Measurements from ENCODE around the gene A1BG. TPM values are rescaled to one million over a fixed set of nuclear protein-coding genes. Genes with fewer than 3 reads are reported as not detected.

The A1BG gene
- total and polyA plus RNA-seq, 2 of the 13 experiments (the other 11 are each of a cell fraction or from before 2014, with no cell fraction given) = 14.7 to 41.4 TPM

DNA sequence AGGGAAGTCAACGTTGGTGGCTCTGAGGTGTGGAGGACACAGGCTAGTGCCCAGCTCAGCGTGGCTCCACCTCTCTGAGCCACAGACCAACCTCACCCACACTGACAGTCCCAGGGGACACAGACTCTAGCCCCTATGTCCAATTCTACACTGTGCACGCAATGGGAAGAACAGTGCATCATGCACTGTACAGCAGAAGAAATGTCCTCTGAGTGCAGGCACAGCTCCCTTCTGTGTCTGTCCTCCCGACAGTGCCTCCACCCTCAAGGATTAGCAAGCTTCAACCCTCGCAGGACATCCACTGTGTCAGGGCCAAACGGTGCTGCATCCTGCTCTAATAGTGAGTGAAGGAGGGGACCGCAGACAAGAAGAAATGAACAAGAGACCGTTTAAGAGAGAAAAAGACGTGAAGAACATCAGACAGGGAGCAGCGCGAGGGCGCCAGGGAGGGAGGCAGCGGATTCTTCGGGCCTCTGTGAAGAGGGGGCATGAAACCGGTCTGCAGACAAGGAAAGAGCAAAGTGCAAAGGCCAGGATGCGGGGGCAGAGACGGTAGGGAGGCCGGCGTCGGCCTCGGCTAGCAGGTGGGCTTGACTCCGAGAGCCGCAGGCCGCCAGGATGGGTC, 26.9 kb upstream of the A1BG start (continued):
- TF ChIP-seq, protein P1, sequence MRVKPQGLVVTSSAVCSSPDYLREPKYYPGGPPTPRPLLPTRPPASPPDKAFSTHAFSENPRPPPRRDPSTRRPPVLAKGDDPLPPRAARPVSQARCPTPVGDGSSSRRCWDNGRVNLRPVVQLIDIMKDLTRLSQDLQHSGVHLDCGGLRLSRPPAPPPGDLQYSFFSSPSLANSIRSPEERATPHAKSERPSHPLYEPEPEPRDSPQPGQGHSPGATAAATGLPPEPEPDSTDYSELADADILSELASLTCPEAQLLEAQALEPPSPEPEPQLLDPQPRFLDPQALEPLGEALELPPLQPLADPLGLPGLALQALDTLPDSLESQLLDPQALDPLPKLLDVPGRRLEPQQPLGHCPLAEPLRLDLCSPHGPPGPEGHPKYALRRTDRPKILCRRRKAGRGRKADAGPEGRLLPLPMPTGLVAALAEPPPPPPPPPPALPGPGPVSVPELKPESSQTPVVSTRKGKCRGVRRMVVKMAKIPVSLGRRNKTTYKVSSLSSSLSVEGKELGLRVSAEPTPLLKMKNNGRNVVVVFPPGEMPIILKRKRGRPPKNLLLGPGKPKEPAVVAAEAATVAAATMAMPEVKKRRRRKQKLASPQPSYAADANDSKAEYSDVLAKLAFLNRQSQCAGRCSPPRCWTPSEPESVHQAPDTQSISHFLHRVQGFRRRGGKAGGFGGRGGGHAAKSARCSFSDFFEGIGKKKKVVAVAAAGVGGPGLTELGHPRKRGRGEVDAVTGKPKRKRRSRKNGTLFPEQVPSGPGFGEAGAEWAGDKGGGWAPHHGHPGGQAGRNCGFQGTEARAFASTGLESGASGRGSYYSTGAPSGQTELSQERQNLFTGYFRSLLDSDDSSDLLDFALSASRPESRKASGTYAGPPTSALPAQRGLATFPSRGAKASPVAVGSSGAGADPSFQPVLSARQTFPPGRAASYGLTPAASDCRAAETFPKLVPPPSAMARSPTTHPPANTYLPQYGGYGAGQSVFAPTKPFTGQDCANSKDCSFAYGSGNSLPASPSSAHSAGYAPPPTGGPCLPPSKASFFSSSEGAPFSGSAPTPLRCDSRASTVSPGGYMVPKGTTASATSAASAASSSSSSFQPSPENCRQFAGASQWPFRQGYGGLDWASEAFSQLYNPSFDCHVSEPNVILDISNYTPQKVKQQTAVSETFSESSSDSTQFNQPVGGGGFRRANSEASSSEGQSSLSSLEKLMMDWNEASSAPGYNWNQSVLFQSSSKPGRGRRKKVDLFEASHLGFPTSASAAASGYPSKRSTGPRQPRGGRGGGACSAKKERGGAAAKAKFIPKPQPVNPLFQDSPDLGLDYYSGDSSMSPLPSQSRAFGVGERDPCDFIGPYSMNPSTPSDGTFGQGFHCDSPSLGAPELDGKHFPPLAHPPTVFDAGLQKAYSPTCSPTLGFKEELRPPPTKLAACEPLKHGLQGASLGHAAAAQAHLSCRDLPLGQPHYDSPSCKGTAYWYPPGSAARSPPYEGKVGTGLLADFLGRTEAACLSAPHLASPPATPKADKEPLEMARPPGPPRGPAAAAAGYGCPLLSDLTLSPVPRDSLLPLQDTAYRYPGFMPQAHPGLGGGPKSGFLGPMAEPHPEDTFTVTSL (CRISPR knock-in tag; IDR thresholded peaks at IDR 0.05; ENCODE audit: borderline replicate concordance) = no peak
- no peak for TF ChIP-seq ZNF841 (CRISPR knock-in tag; IDR thresholded peaks at IDR 0.05; ENCODE audit: borderline replicate concordance)
- no peak for TF ChIP-seq CBX2 (IDR thresholded peaks at IDR 0.05; ENCODE audit: low read depth, low read length)
- TF ChIP-seq CBX2 (CRISPR knock-in tag; IDR thresholded peaks at IDR 0.05; ENCODE audit: low read depth) = no peak
- no peak for TF ChIP-seq RARG (CRISPR knock-in tag; IDR thresholded peaks at IDR 0.05; ENCODE audit: low read depth)
- no peak for TF ChIP-seq ZSCAN31 (CRISPR knock-in tag; IDR thresholded peaks at IDR 0.05; ENCODE audit: low read depth)
- no peak for TF ChIP-seq NFKB2 (CRISPR knock-in tag; IDR thresholded peaks at IDR 0.05; ENCODE audit: borderline replicate concordance)
- TF ChIP-seq, protein P2, sequence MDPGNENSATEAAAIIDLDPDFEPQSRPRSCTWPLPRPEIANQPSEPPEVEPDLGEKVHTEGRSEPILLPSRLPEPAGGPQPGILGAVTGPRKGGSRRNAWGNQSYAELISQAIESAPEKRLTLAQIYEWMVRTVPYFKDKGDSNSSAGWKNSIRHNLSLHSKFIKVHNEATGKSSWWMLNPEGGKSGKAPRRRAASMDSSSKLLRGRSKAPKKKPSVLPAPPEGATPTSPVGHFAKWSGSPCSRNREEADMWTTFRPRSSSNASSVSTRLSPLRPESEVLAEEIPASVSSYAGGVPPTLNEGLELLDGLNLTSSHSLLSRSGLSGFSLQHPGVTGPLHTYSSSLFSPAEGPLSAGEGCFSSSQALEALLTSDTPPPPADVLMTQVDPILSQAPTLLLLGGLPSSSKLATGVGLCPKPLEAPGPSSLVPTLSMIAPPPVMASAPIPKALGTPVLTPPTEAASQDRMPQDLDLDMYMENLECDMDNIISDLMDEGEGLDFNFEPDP (CRISPR knock-in tag; conservative IDR thresholded peaks at IDR 0.05) = 0 out of 2 replicates have a peak, but pooled peaks have one; percentile 59
- no peak for TF ChIP-seq PHF20 (CRISPR knock-in tag; IDR thresholded peaks at IDR 0.05)
- no peak for TF ChIP-seq SALL1 (CRISPR knock-in tag; IDR thresholded peaks at IDR 0.05)
- no peak for TF ChIP-seq KDM6A (CRISPR knock-in tag; IDR thresholded peaks at IDR 0.05; ENCODE audit: low read depth)
- TF ChIP-seq, protein P3, sequence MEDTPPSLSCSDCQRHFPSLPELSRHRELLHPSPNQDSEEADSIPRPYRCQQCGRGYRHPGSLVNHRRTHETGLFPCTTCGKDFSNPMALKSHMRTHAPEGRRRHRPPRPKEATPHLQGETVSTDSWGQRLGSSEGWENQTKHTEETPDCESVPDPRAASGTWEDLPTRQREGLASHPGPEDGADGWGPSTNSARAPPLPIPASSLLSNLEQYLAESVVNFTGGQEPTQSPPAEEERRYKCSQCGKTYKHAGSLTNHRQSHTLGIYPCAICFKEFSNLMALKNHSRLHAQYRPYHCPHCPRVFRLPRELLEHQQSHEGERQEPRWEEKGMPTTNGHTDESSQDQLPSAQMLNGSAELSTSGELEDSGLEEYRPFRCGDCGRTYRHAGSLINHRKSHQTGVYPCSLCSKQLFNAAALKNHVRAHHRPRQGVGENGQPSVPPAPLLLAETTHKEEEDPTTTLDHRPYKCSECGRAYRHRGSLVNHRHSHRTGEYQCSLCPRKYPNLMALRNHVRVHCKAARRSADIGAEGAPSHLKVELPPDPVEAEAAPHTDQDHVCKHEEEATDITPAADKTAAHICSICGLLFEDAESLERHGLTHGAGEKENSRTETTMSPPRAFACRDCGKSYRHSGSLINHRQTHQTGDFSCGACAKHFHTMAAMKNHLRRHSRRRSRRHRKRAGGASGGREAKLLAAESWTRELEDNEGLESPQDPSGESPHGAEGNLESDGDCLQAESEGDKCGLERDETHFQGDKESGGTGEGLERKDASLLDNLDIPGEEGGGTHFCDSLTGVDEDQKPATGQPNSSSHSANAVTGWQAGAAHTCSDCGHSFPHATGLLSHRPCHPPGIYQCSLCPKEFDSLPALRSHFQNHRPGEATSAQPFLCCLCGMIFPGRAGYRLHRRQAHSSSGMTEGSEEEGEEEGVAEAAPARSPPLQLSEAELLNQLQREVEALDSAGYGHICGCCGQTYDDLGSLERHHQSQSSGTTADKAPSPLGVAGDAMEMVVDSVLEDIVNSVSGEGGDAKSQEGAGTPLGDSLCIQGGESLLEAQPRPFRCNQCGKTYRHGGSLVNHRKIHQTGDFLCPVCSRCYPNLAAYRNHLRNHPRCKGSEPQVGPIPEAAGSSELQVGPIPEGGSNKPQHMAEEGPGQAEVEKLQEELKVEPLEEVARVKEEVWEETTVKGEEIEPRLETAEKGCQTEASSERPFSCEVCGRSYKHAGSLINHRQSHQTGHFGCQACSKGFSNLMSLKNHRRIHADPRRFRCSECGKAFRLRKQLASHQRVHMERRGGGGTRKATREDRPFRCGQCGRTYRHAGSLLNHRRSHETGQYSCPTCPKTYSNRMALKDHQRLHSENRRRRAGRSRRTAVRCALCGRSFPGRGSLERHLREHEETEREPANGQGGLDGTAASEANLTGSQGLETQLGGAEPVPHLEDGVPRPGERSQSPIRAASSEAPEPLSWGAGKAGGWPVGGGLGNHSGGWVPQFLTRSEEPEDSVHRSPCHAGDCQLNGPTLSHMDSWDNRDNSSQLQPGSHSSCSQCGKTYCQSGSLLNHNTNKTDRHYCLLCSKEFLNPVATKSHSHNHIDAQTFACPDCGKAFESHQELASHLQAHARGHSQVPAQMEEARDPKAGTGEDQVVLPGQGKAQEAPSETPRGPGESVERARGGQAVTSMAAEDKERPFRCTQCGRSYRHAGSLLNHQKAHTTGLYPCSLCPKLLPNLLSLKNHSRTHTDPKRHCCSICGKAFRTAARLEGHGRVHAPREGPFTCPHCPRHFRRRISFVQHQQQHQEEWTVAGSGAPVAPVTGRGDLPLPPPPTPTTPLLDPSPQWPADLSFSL (CRISPR knock-in tag; IDR thresholded peaks at IDR 0.05) = no peak
- TF ChIP-seq ZFAT (CRISPR knock-in tag; conservative IDR thresholded peaks at IDR 0.05) = no peak
- no peak for TF ChIP-seq JDP2 (CRISPR knock-in tag; IDR thresholded peaks at IDR 0.05; ENCODE audit: borderline replicate concordance)
